ENCODE data around the gene NRXN2. TPM values are rescaled to one million over a fixed set of nuclear protein-coding genes. Genes with fewer than 3 reads are reported as not detected.

NRXN2 gene
- total and polyA plus RNA-seq, 3 donors from 2014 or later, result 32.6 to 46.8 (median 40.1) TPM

DNA sequence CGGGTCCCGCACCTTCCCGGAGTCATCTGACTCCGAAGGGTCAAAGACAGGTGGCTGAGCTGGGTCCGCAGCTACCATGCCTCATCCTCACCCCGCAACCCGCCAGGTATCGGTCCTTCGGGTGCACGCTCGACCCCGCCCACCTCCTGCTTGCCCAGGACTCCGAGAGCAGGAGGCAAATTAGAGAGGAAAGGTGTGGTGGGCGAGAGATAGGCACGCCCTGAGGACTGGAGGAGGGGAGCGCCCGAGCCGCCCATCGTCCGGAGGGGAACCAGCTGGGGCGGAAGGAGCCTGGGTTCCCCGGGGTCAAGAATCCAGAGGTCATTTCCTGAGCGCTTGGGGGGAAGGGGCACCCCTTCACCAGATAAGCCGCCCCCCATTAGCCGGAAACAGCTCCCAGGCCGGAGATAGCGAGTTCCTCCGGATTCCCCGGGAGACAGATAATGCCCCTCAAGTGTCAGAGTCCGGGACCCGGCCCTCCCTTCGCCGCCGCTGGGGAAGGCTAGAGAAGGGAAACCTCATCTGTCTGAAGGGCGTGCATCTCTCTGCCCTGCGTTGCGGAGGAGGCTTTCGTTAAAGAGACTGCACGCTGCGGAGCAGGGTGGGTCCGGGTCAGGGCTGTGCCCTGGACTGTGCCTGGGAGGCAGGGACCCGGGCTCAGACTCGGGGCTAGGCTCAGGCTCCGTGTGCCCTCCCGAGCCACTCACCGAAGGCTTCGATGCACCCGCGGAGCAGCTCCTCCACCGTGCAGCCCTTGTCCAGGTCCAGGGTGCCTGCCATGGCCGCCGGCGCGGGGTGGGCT is 19.3 kb upstream of the NRXN2 start:
- no peak for TF ChIP-seq CTCF (IDR thresholded peaks at IDR 0.05)
- TF ChIP-seq POLR2A (IDR thresholded peaks at IDR 0.05), result no peak
- 6% methylated on average over 28 to 53 of the region's 54 CpGs for WGBS, 2 donors
- DNase-seq, result no peak
- intact Hi-C loops (cut with DNase I; ENCODE audit: low total_unique reads), result no loop called here
- Histone ChIP-seq H3K4me3 (peak overlapping the region; percentile 53 to 67), H3K9me3 (no peaks in the 10 kb centered on the region), H3K27me3 (no peaks in the 10 kb centered on the region), H3K4me1 (peaks cover 30% of the 10 kb centered on the region), H3K27ac (peak overlapping the region; percentile 63), H3K36me3 (ENCODE audit: low read depth, missing control alignments) (no peaks in the 10 kb centered on the region)

GRCh38 chr11:64741375-64742086 is 18.5 kb upstream of the NRXN2 start:
- TF ChIP-seq POLR2A (IDR thresholded peaks at IDR 0.05), result no peak
- no peak for TF ChIP-seq CTCF (IDR thresholded peaks at IDR 0.05)
- H3K36me3 ChIP-seq (ENCODE audit: low read depth, missing control alignments), result no peaks in the 10 kb centered on the region
- intact Hi-C loops (cut with DNase I; ENCODE audit: low total_unique reads), result no loop called here
- H3K9me3 ChIP-seq, result no peaks in the 10 kb centered on the region
- H3K27ac ChIP-seq, result peak overlapping the region in 1 of 2 donors; percentile 63
- H3K4me1 ChIP-seq, result peaks cover 30% of the 10 kb centered on the region
- H3K27me3 ChIP-seq, result no peaks in the 10 kb centered on the region
- H3K4me3 ChIP-seq, result peak overlapping the region; percentile 53 to 67
- WGBS, 2 donors, result 46 to 52% methylated on average over 19 to 24 of the region's 24 CpGs
- no peak for DNase-seq

DNA sequence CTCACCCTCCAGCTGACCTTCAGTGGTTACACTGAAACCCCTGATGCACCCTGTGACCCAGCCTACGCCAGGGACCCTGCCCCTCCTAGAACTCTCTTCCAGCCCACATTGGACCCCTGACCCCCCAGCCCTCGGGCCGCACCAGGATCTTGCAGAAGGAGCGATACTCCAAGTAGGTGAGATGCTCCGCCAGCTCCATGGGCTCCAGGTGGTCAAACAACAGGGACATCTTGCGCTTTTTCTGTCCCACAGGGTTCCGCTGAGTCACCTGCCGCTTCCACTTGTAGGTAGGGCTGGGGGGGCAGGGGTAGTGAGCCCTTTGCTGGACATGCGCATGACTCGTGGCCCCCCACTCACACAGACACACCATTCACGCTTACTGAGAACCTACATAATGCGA is 16.9 kb upstream of the NRXN2 start:
- no peak for TF ChIP-seq CTCF (IDR thresholded peaks at IDR 0.05)
- TF ChIP-seq POLR2A (IDR thresholded peaks at IDR 0.05), result no peak
- Histone ChIP-seq H3K27ac (no peak overlapping the region), H3K4me3 (no peak overlapping the region), H3K4me1 (peaks cover 17% of the 10 kb centered on the region), H3K27me3 (no peaks in the 10 kb centered on the region), H3K36me3 (ENCODE audit: low read depth, missing control alignments) (no peaks in the 10 kb centered on the region), H3K9me3 (no peaks in the 10 kb centered on the region)
- 80 to 97% methylated on average over 3 to 12 of the region's 12 CpGs for WGBS, 2 donors
- intact Hi-C loops (cut with DNase I; ENCODE audit: low total_unique reads), result no loop called here
- no peak for DNase-seq

- Histone ChIP-seq H3K27me3 (no peaks in the 10 kb centered on the region), H3K36me3 (ENCODE audit: low read depth, missing control alignments) (no peaks in the 10 kb centered on the region), H3K4me3 (no peak overlapping the region), H3K9me3 (no peaks in the 10 kb centered on the region), H3K27ac (no peak overlapping the region), H3K4me1 (no peaks in the 10 kb centered on the region)
- WGBS, 2 donors, result 93 to 100% methylated on average over 3 to 15 of the region's 15 CpGs
- TF ChIP-seq CTCF (IDR thresholded peaks at IDR 0.05) (no peak), POLR2A (IDR thresholded peaks at IDR 0.05) (no peak)
- intact Hi-C loops (cut with DNase I; ENCODE audit: low total_unique reads), result no loop called here
- DNase-seq, result no peak
Measured at GRCh38 chr11:64736654-64737053, 13.7 kb upstream of the NRXN2 start.
